GM12878 (cell line): ENCODE data around the gene STAT3.

ENCODE experiments used
- ATF3 ChIP-seq: IDR thresholded peaks from 2 replicates; pipeline ENCODE4 v1.6.1; 2011; ENCODE audit warnings: low read depth, mild to moderate bottlenecking, low read length, moderate library complexity, borderline replicate concordance; ENCODE audit errors: extremely low read depth
- CTCF ChIP-seq, 3 experiments: IDR thresholded peaks in 2 of 3; conservative IDR thresholded peaks in 1 of 3; 2 replicates each; pipeline ENCODE4 v1.5.1; 2011; ENCODE audit warnings: low read depth in 3 of 3, low read length in 3 of 3, mild to moderate bottlenecking in 3 of 3, control low read depth in 2 of 3, moderate library complexity in 2 of 3, inconsistent platforms in 1 of 3, mixed read lengths in 1 of 3; ENCODE audit not compliant: control insufficient read depth in 2 of 3, insufficient read depth in 1 of 3; ENCODE audit errors: extremely low read depth in 1 of 3
- POLR2A ChIP-seq: IDR thresholded peaks from 2 replicates; pipeline ENCODE4 v1.6.1; 2011; ENCODE audit warnings: low read depth, mild to moderate bottlenecking, low read length

- no peak for TF ChIP-seq ATF3
- TF ChIP-seq POLR2A = no peak
- TF ChIP-seq CTCF (IDR thresholded peaks at IDR 0.05 in 2 of 3, conservative IDR thresholded peaks at IDR 0.05 in 1 of 3; ENCODE audit: control insufficient read depth in 2 of 3, extremely low read depth in 1 of 3, insufficient read depth in 1 of 3, low read depth in 3 of 3, low read length in 3 of 3) = no peak
These were observed 111.5 kb downstream of the STAT3 start for GRCh38 chr17:42276609-42277341.
